ENCODE data around the gene MINK1.

The MINK1 gene

DNA sequence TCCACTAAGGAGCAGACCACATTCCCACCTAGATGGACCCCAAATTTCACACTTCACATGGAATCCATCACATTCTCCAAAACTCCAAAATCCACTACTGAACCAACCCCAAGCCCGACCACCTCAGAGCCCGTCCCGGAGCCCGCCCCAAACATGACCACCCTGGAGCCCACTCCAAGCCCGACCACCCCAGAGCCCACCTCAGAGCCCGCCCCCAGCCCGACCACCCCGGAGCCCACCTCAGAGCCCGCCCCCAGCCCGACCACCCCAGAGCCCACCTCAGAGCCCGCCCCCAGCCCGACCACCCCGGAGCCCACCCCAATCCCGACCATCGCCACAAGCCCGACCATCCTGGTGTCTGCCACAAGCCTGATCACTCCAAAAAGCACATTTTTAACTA lies 100.5 kb downstream of the MINK1 start:
- no peak for DNase-seq (ENCODE audit: low read depth)

DNA sequence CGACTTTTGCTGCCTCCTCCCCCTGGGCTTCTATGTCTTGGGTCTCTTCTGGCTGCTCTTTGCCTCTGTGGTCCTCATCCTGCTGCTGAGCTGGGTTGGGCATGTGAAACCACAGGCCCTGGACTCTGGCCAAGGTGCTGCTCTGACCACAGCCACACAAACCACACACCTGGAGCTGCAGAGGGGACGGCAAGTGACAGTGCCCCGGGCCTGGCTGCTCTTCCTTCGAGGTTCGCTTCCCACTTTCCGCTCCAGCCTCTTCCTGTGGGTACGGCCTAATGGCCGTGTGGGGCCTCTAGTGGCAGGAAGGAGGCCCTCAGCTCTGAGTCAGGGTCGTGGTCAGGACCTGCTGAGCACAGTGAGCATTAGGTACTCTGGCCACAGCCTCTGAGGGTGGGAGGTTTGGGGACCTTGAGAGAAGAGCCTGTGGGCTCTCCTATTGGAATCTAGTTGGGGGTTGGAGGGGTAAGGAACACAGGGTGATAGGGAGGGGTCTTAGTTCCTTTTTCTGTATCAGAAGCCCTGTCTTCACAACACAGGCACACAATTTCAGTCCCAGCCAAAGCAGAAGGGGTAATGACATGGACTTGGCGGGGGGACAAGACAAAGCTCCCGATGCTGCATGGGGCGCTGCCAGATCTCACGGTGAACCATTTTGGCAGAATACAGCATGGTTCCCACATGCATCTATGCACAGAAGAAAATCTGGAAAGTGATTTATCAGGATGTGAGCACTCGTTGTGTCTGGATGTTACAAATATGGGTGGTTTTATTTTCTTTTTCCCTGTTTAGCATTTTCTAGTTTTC lies 101.2 kb downstream of the MINK1 start:
- DNase-seq (ENCODE audit: low read depth): no peak

DNA sequence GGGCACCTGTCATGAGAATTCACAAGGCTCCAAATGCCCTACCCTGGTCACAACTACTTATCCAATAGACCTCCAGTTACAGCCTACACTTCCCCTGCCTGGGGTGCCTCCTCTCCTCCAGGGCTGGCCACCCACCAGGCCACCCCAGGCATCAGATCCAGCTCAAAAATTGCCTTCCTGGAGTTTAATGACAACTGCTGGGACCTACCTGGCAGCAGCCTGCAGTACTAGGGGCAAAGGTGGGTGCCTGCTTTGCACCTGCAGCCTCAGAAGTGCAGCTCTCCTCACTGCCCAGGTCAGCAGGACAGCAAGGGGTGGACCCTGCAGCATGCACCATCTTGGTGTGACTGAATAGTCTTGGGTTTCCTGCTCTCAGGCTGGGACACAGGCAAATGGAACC lies 102.5 kb downstream of the MINK1 start:
- no peak for DNase-seq (ENCODE audit: low read depth)

DNA sequence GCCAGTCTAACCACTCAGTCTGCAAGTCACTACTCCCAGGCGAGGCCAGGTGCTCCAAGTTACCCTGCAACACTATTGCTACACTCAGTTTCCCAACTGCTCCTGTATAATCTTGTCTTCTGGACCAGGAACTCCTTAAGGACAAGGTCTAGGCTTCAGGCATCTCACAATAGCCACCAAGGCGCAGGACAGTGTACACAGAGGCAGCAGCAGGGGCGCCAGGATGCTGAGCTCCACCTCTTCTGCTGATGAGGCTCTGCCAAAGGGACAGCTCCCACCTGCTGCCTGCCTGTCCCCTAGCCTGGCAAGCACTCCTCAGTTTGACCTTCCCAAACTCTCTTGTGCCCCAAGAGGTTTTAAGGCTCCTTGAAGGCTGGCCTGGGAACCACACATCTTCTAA lies 103.3 kb downstream of the MINK1 start:
- DNase-seq (ENCODE audit: low read depth): no peak

DNA sequence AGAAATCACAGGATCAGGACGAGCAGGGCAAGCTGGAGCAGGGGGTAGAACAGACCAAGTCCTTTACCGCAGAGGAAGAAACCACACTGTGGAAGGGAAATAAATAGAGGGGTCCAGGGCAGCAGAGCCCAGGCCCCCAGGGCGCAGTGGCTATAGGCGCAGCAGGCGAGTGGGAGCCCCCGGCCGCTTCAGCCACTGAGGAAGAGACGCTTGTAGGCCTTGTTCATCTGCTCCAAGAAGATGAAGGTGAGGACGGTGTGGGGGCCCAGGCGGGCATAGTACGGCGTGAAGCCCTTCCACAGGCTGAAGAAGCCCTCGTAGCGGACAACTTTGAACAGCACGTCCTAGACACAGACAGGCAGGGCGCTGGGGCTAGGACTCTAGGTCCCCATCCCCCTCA lies 104.4 kb downstream of the MINK1 start:
- no peak for DNase-seq (ENCODE audit: low read depth)

DNA sequence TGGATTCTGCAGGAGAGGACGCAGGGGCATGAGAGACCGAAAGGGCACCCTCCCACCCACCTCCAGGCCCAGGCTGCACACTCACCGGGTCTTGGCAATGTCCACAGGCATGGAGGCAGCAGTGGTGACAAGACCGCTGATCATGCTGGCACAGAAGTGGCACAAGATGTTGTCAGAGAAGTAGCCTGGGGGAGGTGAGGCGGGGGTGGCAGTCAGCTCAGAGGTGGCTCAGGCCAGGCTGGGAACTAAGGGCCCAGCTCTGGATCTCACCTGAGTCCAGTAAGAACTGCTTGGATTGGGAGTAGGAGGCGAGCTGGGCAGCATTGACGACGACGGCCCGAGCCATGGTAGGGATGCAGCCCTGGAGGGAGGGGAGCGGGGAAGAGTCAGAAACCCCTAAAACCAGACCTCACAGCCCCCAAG lies 104.9 kb downstream of the MINK1 start:
- no peak for DNase-seq (ENCODE audit: low read depth)

DNA sequence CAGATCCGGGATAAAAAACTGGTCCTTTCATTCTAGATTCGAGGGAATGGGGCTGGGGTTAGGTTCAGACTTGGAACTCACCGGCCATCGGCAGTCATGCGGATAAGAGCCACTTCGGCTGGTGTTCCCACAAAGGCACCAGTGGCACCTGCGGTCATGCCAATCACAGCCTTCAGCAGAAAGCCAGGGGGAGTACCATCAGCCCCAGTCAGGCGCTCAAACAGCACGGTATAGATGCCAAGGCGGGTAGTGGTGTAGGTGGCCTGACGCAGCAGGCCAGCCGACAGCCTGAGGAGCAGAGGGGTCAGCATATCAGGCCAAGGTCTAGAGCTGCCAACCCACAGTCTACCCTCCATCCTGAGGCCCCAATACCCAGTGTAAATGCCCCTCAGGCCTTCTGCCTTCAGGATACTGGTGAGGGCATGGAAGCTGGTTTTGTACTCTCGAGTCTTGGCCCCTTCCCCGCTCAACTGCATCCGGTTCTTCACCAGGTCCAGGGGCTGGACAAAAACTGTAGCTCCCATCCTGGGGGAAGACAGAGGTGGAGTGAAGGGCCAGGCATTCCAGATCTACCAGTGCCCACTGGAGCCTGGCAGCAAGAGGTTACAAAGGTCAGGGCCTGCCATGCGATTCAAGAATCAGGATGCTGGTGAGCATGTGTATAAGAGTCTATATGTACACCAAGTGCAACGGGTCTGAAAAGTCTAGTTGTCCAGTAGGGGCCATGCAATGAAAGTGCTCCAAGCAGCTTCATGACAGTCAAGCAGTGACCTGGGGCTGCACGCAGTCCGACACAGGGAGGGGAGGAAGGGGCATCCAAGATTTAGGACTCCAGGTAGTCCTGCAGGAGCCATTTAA lies 105.8 kb downstream of the MINK1 start:
- no peak for DNase-seq (ENCODE audit: low read depth)

DNA sequence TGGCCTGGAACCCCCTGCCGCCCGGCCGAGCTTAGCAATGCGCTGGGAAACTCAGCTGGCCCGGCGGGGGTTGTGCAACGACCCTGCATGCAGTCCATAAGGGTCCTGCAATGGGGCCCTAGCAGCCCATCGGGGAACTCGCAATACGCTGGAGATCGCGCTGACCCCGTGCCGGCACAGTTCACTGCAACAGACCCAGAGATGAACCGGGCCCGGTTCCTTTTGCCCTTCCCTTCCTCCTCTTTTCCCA lies 106.3 kb downstream of the MINK1 start:
- DNase-seq (ENCODE audit: low read depth): no peak

DNA sequence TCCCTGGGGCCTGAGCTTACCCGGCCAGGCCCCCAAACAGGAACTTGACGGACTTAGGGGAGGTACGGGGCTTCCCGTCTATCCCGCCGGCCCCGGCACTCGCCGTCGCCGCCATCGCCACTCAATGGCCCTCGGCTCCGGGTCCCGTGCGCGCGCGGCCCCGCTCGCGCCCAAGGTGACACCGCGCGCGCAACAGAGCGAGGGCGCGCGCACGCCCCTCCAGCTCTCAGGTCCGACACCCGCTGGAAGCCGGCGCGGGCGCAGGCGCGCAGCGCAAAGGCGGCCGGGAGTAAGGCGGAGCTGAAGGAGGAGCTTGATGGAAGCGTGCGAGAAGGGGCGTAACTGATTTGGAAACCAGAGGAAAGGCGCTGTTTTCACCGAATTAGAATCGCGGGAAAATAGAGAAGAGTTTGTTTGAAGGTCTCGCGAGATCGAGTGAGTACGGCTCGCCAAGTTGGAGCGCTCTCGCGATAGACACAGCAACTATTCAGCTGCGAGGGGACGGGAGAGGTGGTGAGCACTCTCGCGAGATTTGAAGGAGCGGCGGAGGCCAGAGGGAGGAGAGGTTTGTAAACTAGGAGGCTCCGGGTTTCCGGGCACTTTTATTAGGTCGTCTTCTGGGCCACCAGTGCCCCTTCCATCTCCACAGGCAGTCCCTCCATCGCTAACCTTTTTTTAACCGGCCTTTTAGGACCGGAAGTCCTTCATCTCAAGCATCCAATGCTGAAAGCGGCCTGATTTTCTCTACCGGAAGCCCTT lies 106.8 kb downstream of the MINK1 start, which contains the start of the genes RNF167 and SLC25A11:
RNF167 (plus strand) TSS at position 473 of the 759 bp plus-strand sequence. CDS start 642 bp downstream, outside the sequence.
SLC25A11 (minus strand) TSS at position 251 of the 759 bp plus-strand sequence; CDS start at position 115, 136 bp downstream.
- peak; percentile 97 for DNase-seq (ENCODE audit: low read depth)

DNA sequence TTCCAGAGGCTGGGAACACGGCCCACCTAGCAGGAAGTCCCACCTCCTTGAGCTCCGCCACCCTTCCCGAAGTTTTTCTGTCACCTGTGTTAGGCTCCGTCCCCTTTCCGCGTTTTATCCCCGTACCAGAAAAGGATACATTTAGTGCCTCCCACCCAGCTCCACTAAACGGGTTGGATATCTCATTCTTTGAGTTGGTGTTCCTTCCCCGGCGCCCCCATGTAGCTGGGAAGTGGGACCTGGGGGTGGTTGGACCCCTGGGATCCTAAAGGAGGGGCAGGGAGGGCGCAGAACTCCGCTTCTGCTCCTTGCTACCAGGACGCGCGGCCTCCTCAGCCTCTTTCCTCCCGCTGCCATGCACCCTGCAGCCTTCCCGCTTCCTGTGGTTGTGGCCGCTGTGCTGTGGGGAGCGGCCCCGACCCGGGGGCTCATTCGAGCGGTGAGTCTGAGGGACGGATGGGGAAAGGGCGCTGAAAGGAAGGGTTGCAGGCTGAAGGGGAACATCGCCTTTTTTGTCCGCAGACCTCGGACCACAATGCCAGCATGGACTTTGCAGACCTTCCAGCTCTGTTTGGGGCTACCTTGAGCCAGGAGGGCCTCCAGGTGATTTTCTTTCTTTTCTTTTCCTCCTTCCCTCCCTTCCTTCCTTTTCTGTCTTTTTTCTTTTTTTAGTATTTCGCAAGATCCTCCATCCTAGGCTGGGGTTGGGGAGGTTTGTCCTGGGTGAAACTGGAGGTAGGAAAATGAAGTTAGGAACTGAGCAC lies 107.6 kb downstream of the MINK1 start:
- DNase-seq (ENCODE audit: low read depth): no peak

DNA sequence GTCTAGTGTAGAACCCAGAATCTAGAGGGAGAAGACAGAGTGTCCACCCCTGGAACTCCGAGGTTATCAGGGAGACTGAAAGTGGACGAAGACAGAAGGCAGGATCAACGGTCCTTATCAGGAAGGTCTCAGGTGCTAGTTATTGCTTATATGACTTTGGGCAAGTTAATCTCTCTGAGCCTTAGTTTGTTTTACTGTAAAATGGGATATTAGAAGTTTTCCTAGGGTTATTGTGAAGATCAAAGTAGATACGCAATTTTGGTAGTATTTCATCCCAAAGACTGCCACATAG lies 108.1 kb downstream of the MINK1 start:
- no peak for DNase-seq (ENCODE audit: low read depth)

DNA sequence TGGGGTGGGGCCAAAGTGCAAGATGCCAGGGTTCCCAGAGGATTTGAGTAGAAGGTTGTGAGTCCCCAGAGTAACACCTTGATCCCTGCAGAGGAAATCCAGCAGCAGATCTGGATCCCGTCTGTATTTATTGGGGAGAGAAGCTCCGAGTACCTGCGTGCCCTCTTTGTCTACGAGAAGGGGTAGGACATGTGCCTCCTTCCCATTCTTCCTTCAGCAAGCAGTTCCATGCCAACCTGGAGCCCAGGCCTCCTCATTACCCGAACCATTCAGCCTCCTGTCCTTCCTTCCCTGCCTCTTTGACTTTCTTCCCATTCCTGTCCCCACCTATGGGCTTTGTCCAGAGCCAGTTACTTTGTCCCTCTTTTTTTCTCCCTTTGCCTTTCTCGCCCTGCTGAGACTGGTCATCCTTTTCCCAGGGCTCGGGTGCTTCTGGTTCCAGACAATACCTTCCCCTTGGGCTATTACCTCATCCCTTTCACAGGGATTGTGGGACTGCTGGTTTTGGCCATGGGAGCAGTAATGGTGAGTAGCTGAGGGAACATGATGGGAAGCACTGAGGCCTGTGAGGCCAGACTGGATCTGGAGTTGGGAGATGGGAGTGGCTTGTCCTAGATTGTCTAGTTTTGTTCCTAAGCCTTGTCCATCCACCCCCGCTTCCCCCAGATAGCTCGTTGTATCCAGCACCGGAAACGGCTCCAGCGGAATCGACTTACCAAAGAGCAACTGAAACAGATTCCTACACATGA lies 109.8 kb downstream of the MINK1 start:
- DNase-seq (ENCODE audit: low read depth): no peak

DNA sequence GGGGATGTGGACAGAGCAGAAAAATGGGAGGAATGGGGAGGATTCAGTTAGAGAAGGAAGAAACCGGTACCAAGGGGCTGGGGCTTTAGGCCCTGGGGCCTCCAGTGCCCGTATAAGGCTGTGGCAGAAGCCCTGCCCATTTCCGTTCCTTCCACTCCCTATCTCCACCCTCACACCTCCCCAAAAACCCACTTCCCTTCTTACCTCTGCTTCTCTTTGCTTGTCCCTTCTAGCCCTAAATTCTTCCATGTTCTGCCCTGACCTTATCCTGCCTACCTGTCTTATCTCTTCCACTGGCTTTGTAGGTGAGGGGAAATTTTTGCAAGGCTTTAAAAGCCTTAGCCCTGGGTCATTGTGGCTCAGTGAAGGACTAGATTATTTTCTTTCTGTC lies 111.0 kb downstream of the MINK1 start:
- no peak for DNase-seq (ENCODE audit: low read depth)

DNA sequence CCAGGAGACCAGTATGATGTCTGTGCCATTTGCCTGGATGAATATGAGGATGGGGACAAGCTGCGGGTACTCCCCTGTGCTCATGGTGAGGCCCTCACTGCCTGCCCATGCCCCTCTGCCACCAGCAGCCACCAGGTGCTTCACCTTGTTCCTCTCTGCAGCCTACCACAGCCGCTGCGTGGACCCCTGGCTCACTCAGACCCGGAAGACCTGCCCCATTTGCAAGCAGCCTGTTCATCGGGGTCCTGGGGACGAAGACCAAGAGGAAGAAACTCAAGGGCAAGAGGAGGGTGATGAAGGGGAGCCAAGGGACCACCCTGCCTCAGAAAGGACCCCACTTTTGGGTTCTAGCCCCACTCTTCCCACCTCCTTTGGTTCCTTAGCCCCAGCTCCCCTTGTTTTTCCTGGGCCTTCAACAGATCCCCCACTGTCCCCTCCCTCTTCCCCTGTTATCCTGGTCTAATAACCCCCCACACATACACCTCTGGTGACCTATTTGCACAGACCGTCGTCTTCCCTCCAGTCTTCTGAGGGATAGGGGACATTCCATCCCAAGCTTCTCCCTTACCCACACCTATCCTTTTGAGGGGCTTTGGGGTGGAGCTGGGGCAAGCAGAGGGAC lies 111.5 kb downstream of the MINK1 start:
- DNase-seq (ENCODE audit: low read depth): no peak

DNA sequence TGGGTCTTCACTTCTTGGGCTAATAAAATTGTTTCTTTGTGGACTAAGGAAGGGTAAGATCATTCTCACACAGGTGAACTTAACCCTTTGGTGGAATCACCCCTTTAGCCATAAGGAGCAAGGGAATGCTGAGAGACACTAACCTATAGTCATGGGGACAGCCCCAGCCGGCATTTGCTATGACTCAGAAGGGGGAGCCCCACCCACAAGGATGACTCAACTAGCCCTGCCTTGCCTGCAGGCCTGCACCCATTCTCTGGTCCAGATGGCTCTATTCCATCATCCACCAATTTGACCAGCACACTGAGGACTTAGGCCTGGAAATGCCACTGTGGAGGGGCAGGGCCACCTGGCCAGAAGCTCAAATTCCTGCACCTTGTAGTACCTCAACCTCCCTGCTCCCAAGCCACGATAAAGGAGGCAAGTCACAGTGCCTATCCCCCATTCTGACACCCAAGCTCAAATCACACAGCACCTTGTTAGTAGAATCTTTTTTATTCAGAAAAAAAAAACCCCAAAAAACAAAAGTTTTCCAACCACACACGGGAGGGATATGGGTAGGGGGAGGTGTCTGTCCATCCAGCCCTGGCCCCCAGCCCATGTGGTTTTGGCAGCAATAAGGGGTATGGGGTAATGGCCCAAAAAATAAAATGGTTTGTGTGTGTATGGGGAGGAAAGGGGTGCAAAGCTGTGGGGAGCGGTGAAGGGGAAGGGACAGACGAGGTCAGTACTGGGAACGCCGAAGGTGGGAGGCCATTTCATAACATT lies 112.2 kb downstream of the MINK1 start:
- DNase-seq (ENCODE audit: low read depth): peak; percentile 68

DNA sequence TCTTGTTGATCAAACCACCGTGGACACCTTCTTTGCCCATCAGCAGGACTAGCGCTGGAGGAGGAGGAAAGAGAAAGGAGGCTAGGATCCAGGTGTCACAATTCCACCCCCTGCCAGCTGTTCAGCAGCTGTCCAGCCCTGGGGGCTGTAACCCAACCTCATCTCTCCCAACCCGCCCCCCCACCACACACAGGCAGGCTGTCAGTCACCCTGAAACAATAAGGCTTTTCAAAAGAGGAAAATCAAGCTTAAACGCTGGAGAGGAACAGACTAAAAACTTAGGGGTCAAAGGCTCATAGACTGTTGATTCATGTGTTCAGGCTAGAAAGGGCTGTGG lies 112.8 kb downstream of the MINK1 start:
- no peak for DNase-seq (ENCODE audit: low read depth)

DNA sequence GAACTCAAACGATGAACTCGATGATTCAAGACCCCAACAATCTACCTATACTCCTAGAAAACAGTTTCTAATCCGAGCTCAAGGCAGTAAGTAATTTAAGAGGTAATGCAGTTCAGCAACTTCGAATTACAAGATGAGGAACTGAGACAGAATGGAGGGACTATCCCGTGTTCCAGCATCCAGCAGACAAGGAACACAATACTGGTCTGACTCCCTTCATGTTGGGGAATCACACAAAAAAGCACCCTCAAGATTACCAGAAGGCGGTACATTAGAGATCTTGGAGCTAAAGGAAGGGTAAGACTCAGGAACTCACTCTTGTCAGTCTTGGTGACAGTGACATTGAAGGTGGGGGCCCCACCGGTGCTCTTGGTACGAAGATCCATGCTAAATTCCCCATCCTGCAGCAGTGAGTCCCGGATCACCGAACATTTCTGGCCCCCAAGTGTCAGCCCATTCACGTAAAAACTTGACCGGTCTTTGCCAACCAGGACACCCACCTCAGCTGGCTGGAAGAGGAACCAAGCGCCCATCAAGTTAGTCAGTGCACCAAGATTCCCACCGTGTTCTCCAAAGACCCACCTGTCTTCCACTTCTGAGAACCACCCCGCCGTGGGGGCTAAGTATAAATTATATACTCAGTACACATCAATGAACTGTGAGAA lies 113.3 kb downstream of the MINK1 start:
- no peak for DNase-seq (ENCODE audit: low read depth)

DNA sequence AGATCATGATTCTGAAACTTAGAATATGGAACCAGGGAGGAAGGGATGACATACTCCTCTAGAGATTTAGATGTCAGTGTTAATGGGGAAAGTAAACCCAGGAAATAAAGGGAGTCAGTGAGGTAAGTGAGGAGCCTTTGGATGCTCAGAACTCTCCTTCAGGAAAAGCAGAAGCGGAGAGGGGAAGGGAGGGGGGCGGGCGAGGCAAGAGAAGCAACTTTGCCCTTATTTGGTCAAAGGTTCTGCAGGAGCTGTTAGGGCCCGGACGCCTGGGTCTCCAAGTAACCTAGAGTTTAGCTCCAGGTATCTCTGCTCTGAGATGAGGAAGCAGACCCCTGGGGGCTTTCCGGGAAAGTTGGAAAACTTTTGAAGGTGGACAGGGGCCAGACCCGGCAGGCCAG lies 113.9 kb downstream of the MINK1 start:
- DNase-seq (ENCODE audit: low read depth): no peak
